SU-DHL-6 (cell line): ENCODE results near the gene SYNDIG1.

ENCODE experiments used
- EZH2phosphoT487 ChIP-seq: fragments of 200-600 bp; sonication (generic), shearing (Covaris generic); conservative IDR thresholded peaks from 2 replicates; pipeline ENCODE4 v1.6.1; 2018; ENCODE audit warnings: mild to moderate bottlenecking, antibody characterized with exemption, low read length, moderate library complexity, mixed read lengths
- TF ChIP-seq, protein P1 (sequence below): fragments of 200-600 bp; sonication (generic); IDR thresholded peaks from one replicate; pipeline ENCODE4 v1.5.1; 2017; ENCODE audit warnings: antibody characterized with exemption, mild to moderate bottlenecking, low read length, moderate library complexity; ENCODE audit not compliant: insufficient read depth, poor library complexity, severe bottlenecking

DNA sequence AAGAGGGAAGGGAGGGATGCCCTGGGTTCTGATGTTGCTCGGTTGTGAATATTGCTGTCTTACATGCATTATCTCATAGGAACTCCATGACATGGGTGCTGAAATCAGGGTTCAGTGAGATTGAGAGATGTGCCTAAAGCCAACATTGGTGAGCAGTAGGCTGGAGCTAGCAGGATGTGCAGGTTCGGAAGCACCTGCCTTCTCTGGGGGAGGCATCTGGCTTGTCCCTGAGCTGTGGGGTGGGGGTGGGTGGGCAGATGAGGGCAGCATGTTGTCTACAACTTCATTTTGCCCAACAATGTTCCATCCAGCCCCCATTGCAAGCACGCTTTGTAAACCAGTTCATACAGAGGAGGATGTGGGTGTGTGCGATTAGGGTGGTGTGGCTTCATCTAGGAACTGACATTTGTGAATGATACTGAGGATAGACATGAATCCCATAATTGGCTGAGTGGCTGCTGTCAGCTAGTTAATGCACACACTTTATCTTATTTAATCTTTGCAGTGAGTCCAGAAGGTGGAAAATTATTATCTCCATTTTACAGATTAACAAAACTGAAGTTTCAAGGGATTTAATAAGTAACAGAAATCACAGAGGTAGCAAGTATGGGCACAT lies 119.4 kb downstream of the SYNDIG1 start:
- TF ChIP-seq, protein P1, sequence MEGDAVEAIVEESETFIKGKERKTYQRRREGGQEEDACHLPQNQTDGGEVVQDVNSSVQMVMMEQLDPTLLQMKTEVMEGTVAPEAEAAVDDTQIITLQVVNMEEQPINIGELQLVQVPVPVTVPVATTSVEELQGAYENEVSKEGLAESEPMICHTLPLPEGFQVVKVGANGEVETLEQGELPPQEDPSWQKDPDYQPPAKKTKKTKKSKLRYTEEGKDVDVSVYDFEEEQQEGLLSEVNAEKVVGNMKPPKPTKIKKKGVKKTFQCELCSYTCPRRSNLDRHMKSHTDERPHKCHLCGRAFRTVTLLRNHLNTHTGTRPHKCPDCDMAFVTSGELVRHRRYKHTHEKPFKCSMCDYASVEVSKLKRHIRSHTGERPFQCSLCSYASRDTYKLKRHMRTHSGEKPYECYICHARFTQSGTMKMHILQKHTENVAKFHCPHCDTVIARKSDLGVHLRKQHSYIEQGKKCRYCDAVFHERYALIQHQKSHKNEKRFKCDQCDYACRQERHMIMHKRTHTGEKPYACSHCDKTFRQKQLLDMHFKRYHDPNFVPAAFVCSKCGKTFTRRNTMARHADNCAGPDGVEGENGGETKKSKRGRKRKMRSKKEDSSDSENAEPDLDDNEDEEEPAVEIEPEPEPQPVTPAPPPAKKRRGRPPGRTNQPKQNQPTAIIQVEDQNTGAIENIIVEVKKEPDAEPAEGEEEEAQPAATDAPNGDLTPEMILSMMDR = no peak
- no peak for TF ChIP-seq EZH2phosphoT487
